Measurements from ENCODE around the gene SPTBN5.

The SPTBN5 gene

DNA sequence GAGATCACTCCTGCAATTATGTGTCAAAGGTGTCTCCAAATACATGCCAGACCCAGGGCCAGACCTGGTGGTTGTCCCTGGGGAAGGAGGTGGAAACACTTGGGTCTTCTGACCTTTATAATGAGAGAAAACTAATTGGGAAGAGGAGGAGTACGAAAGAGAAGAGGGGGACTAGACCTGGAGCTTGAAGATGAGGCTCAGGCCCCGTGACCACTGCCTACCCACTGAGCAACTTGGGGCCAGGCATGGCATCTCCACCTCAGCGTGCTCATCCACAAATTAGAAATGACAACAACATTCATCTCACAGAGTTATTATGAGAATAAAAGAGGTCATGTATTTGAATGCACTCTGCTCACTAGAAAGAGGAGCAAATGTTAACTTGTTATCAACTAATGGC is 19.4 kb upstream of the SPTBN5 start:
- no peak for TF ChIP-seq EZH2phosphoT487 (IDR thresholded peaks at IDR 0.05; ENCODE audit: borderline replicate concordance, low read length)
- TF ChIP-seq, protein P1, sequence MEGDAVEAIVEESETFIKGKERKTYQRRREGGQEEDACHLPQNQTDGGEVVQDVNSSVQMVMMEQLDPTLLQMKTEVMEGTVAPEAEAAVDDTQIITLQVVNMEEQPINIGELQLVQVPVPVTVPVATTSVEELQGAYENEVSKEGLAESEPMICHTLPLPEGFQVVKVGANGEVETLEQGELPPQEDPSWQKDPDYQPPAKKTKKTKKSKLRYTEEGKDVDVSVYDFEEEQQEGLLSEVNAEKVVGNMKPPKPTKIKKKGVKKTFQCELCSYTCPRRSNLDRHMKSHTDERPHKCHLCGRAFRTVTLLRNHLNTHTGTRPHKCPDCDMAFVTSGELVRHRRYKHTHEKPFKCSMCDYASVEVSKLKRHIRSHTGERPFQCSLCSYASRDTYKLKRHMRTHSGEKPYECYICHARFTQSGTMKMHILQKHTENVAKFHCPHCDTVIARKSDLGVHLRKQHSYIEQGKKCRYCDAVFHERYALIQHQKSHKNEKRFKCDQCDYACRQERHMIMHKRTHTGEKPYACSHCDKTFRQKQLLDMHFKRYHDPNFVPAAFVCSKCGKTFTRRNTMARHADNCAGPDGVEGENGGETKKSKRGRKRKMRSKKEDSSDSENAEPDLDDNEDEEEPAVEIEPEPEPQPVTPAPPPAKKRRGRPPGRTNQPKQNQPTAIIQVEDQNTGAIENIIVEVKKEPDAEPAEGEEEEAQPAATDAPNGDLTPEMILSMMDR (IDR thresholded peaks at IDR 0.05; ENCODE audit: low read depth, low read length, poor library complexity, severe bottlenecking): no peak
- no peaks in the 10 kb centered on the region for H3K79me2 ChIP-seq (ENCODE audit: control insufficient read depth, low read length)
- H3K36me3 ChIP-seq (ENCODE audit: control insufficient read depth, low read length): peaks cover 14% of the 10 kb centered on the region; the same call in 1 of the 2 replicates
- no peaks in the 10 kb centered on the region for H4K20me1 ChIP-seq (ENCODE audit: control insufficient read depth, insufficient read depth, low read depth, low read length)
- no peak overlapping the region for H3K4me2 ChIP-seq (ENCODE audit: low read length)
- no peaks in the 10 kb centered on the region for H3K4me1 ChIP-seq (ENCODE audit: control insufficient read depth, low read length)
- no peaks in the 10 kb centered on the region for H3K9me3 ChIP-seq (ENCODE audit: control insufficient read depth, insufficient read depth, low read length)
- no peak overlapping the region for H3K4me3 ChIP-seq (ENCODE audit: low read length)
- H3K27me3 ChIP-seq (ENCODE audit: control insufficient read depth, low read length): no peaks in the 10 kb centered on the region
- no peak overlapping the region for H3K27ac ChIP-seq (ENCODE audit: low read depth, low read length)
- no peaks in the 10 kb centered on the region for H3K9me2 ChIP-seq (replicated peaks; ENCODE audit: control insufficient read depth, low read length)
- no peaks in the 10 kb centered on the region for H3F3A ChIP-seq (ENCODE audit: control insufficient read depth, insufficient read depth)

DNA sequence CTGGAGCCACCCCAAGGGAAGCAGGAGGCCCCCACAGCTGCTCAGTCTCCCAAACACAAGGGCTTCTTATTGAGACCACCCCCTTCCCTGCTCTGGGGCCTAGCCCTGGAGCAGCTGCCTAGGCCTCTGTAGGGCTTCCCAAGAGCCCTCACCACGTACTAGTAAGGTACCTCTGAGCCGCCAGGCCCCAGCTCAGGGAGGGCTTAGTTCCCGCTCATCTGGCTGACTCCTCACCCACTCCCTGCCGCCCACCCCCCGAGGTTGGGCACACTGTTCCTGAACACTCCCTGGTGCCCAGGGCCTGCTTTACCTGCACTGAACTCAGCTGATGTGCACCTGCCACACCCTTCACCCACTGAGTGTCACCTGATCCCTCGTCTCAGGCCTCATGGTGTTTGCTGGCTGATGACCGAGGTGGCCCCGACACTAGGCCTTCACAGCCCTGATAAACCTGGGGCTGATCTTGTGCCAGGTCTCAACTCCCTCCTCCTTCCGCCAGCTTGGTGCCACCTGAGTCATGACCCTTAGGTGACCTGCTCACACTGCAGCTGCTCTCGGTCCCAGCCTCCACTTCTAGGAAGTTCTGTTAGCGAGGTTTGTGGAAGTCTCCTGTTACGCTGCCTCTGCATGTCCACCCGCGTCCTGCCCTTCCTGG is 18.0 kb upstream of the SPTBN5 start:
- Histone ChIP-seq H3K27ac (ENCODE audit: low read depth, low read length) (no peak overlapping the region), H3K4me2 (ENCODE audit: low read length) (no peak overlapping the region), H3K9me2 (replicated peaks; ENCODE audit: control insufficient read depth, low read length) (no peaks in the 10 kb centered on the region), H3K9me3 (ENCODE audit: control insufficient read depth, insufficient read depth, low read length) (peaks cover 4% of the 10 kb centered on the region; the same call in 1 of the 2 replicates), H3F3A (ENCODE audit: control insufficient read depth, insufficient read depth) (no peaks in the 10 kb centered on the region), H3K36me3 (ENCODE audit: control insufficient read depth, low read length) (peaks cover 21% of the 10 kb centered on the region), H3K4me3 (ENCODE audit: low read length) (no peak overlapping the region), H3K79me2 (ENCODE audit: control insufficient read depth, low read length) (no peaks in the 10 kb centered on the region), H4K20me1 (ENCODE audit: control insufficient read depth, insufficient read depth, low read depth, low read length) (no peaks in the 10 kb centered on the region), H3K27me3 (ENCODE audit: control insufficient read depth, low read length) (no peaks in the 10 kb centered on the region), H3K4me1 (ENCODE audit: control insufficient read depth, low read length) (no peaks in the 10 kb centered on the region)
- TF ChIP-seq, protein P1 (IDR thresholded peaks at IDR 0.05; ENCODE audit: low read depth, low read length, poor library complexity, severe bottlenecking): no peak
- TF ChIP-seq EZH2phosphoT487 (IDR thresholded peaks at IDR 0.05; ENCODE audit: borderline replicate concordance, low read length): no peak

GRCh38 chr15:41908736-41909461 is 15.0 kb upstream of the SPTBN5 start:
- Histone ChIP-seq H3F3A (ENCODE audit: control insufficient read depth, insufficient read depth) (no peaks in the 10 kb centered on the region), H3K4me1 (ENCODE audit: control insufficient read depth, low read length) (no peaks in the 10 kb centered on the region), H4K20me1 (ENCODE audit: control insufficient read depth, insufficient read depth, low read depth, low read length) (no peaks in the 10 kb centered on the region), H3K36me3 (ENCODE audit: control insufficient read depth, low read length) (peaks cover 36% of the 10 kb centered on the region), H3K27me3 (ENCODE audit: control insufficient read depth, low read length) (no peaks in the 10 kb centered on the region), H3K9me2 (replicated peaks; ENCODE audit: control insufficient read depth, low read length) (no peaks in the 10 kb centered on the region), H3K9me3 (ENCODE audit: control insufficient read depth, insufficient read depth, low read length) (peaks cover 14% of the 10 kb centered on the region; the same call in 1 of the 2 replicates), H3K4me3 (ENCODE audit: low read length) (no peak overlapping the region), H3K4me2 (ENCODE audit: low read length) (no peak overlapping the region), H3K27ac (ENCODE audit: low read depth, low read length) (no peak overlapping the region), H3K79me2 (ENCODE audit: control insufficient read depth, low read length) (no peaks in the 10 kb centered on the region)
- no peak for TF ChIP-seq EZH2phosphoT487 (IDR thresholded peaks at IDR 0.05; ENCODE audit: borderline replicate concordance, low read length)
- TF ChIP-seq, protein P1 (IDR thresholded peaks at IDR 0.05; ENCODE audit: low read depth, low read length, poor library complexity, severe bottlenecking): no peak

Measured in DOHH2 (cell line).